Measurements from ENCODE around the gene BCL7A.

DNA sequence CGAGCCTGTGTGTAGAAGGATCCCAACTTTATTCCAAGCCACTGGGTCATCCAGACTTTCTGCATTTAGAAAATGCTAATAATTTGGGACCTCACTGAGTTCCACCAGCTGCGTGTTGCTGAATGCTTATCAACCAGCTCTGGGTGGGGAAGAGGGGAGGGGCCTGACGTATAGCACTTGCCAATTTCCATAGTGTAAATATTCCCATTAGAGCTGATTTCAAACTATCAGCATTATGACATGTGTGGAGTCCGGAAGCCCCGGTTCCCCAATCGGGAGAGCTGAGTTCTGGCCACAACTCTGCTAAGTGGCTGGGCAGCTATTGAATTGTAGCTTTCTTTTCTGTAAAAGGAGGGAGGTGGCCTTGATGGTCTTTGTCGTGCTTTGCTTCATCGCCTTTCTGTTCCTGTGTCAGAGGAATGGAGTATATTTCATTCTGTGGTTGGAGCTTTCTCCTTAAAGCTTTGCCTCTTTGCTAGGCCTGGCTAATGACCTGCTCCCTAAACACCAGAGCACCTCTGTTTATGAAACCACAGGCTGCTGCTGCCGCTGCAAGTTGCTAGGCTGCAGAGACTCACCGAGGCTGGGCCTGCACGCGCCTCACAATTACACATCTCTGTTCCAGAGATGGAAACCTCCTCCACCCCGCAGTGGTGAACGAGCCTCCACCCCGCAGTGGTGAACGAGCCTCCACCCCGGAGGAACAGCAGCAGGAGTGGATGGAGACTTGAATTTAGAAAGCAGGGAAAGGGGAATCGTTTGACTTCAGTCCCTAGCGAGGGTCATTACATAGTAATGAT lies 7.7 kb upstream of the BCL7A start:
- TF ChIP-seq POLR2A (IDR thresholded peaks at IDR 0.05) (no peak), CTCF (IDR thresholded peaks at IDR 0.05) (no peak)

Measured in right lobe of liver (tissue), 4 donors.